ENCODE measurements around the gene NHLH2. TPM values are rescaled to one million over a fixed set of nuclear protein-coding genes. Genes with fewer than 3 reads are reported as not detected.

Gene NHLH2
- total RNA-seq, 5 donors from 2014 or later (not counting 1 experiment from before 2014, with no cell fraction given): not detected

DNA sequence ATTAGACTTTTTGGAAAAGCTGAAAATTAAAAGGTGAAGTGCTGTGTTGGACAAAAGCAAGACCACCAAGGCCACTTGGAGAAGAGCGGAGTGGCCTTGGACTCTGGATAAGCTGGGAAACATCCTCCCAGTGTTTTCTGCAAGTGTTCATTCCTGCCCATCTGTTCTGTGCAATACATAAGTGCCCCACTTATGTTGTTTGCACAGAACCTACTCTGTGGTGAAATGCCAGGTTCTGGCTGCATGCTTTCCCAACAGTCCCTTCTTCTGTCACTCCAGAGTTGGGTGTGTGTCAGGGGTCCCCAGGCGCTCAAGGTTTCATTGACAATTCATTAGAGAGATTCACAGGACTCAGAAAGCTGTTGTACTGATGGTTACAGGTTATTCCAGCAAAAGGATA, 30.3 kb downstream of the NHLH2 start:
- DNase-seq (no peak), ATAC-seq (replicated peaks in 1 of 4) (no peak)
- H3K27me3 ChIP-seq (replicated peaks in 1 of 2; ENCODE audit: control insufficient read depth in 2 of 2, extremely low read depth in 1 of 2, insufficient read depth in 2 of 2, low read length in 1 of 2): no peaks in the 10 kb centered on the region
- no peak overlapping the region for H3K27ac ChIP-seq (ENCODE audit: low read length)
- no peaks in the 10 kb centered on the region for H3K36me3 ChIP-seq (ENCODE audit: control insufficient read depth in 2 of 2, extremely low read depth in 1 of 2, insufficient read depth in 1 of 2, low read length in 1 of 2)
- H3K4me1 Mint-ChIP-seq: no peaks in the 10 kb centered on the region
- 89% methylated on average over 1 of the region's 2 CpGs for WGBS (ENCODE audit: insufficient coverage)
- POLR2A ChIA-PET: no interaction called here
- no peaks in the 10 kb centered on the region for H3K4me1 ChIP-seq (ENCODE audit: control insufficient read depth in 1 of 2, extremely low read depth in 1 of 2, insufficient read depth in 2 of 2, low read length in 2 of 2)
- no peak overlapping the region for H3K27ac Mint-ChIP-seq
- no peaks in the 10 kb centered on the region for H3K36me3 Mint-ChIP-seq
- CTCF ChIA-PET: no interaction called here
- no peaks in the 10 kb centered on the region for H3K9me3 ChIP-seq
- H3K27me3 Mint-ChIP-seq: peaks cover 18 to 25% of the 10 kb centered on the region in 2 donors
- H3K4me3 Mint-ChIP-seq: no peak overlapping the region
- H3K4me3 ChIP-seq (ENCODE audit: control insufficient read depth in 1 of 2, extremely low read depth in 1 of 2, low read length in 1 of 2): no peak overlapping the region
- no peaks in the 10 kb centered on the region for H3K9me3 Mint-ChIP-seq

DNA sequence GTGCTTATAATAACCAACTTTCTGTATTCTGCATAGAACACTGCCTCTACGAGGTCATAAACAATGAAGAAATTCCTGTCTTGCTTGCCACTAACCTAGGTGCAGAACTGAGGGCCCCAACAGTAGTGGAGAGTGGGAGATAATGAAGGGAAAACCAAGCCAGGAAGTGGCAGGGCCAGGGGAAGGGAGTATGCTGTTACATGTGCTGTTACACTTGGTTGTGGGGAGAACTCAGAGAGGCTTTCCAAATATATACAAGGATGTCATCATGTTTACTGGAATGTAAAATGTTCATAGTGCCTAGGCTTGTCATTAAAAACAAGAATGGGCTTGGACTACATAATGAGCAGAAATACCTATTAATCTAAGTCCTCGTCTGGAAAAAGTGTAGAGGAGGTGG, 31.1 kb downstream of the NHLH2 start:
- WGBS (ENCODE audit: insufficient coverage): no CpG with 5 or more reads among the region's 2 CpGs
- POLR2A ChIA-PET: no interaction called here
- H3K36me3 ChIP-seq (ENCODE audit: control insufficient read depth in 2 of 2, extremely low read depth in 1 of 2, insufficient read depth in 1 of 2, low read length in 1 of 2): no peaks in the 10 kb centered on the region
- DNase-seq: no peak
- H3K4me3 ChIP-seq (ENCODE audit: control insufficient read depth in 1 of 2, extremely low read depth in 1 of 2, low read length in 1 of 2): no peak overlapping the region
- H3K4me3 Mint-ChIP-seq: no peak overlapping the region
- peaks cover 18 to 24% of the 10 kb centered on the region in 2 donors for H3K27me3 Mint-ChIP-seq
- H3K9me3 Mint-ChIP-seq: no peaks in the 10 kb centered on the region
- no peaks in the 10 kb centered on the region for H3K4me1 Mint-ChIP-seq
- H3K36me3 Mint-ChIP-seq: no peaks in the 10 kb centered on the region
- no peaks in the 10 kb centered on the region for H3K9me3 ChIP-seq
- no peaks in the 10 kb centered on the region for H3K27me3 ChIP-seq (replicated peaks in 1 of 2; ENCODE audit: control insufficient read depth in 2 of 2, extremely low read depth in 1 of 2, insufficient read depth in 2 of 2, low read length in 1 of 2)
- no peaks in the 10 kb centered on the region for H3K4me1 ChIP-seq (ENCODE audit: control insufficient read depth in 1 of 2, extremely low read depth in 1 of 2, insufficient read depth in 2 of 2, low read length in 2 of 2)
- ATAC-seq (replicated peaks in 1 of 4): no peak
- CTCF ChIA-PET: no interaction called here
- H3K27ac Mint-ChIP-seq: no peak overlapping the region
- H3K27ac ChIP-seq (ENCODE audit: low read length): no peak overlapping the region

- Histone ChIP-seq H3K4me3 (ENCODE audit: control insufficient read depth in 1 of 2, extremely low read depth in 1 of 2, low read length in 1 of 2) (no peak overlapping the region), H3K36me3 (ENCODE audit: control insufficient read depth in 2 of 2, extremely low read depth in 1 of 2, insufficient read depth in 1 of 2, low read length in 1 of 2) (no peaks in the 10 kb centered on the region), H3K27ac (ENCODE audit: low read length) (no peak overlapping the region), H3K4me1 (ENCODE audit: control insufficient read depth in 1 of 2, extremely low read depth in 1 of 2, insufficient read depth in 2 of 2, low read length in 2 of 2) (no peaks in the 10 kb centered on the region), H3K9me3 (no peaks in the 10 kb centered on the region), H3K27me3 (replicated peaks in 1 of 2; ENCODE audit: control insufficient read depth in 2 of 2, extremely low read depth in 1 of 2, insufficient read depth in 2 of 2, low read length in 1 of 2) (no peaks in the 10 kb centered on the region)
- ChIA-PET POLR2A (no interaction called here), CTCF (interaction anchor here (0.5 to 1.0 kb wide), 4 partner anchors 102 to 270 kb away, joined by 3 to 5 read pairs (median 3); no protein-coding TSS in a partner anchor)
- Mint-ChIP-seq H3K4me3 (no peak overlapping the region), H3K27ac (no peak overlapping the region), H3K36me3 (no peaks in the 10 kb centered on the region), H3K9me3 (no peaks in the 10 kb centered on the region), H3K27me3 (peaks cover 19 to 20% of the 10 kb centered on the region in 2 donors), H3K4me1 (no peaks in the 10 kb centered on the region)
- DNase-seq (no peak), ATAC-seq (replicated peaks in 1 of 4) (no peak)
Measured at GRCh38 chr1:115809076-115809475, 31.9 kb downstream of the NHLH2 start.

DNA sequence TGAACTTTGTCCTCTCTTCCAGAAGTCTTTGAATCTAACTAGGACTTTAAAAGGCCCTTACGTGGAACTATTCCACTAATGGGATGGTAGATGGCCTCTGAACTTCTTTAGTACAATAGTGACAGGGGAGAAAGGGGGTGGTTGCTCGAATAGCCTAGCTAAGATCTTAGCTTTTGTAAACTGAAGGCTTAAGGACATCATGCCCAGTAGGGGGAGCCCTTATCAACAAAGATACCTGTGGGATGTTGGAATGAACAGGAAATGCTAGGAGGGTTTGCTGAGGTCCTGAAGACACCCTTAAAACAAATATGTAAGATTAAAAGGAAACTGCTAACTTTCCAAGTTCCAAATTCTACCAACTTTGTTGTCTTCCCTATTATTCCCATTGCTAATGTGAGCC, 33.2 kb downstream of the NHLH2 start:
- Mint-ChIP-seq H3K27me3 (peaks cover 15% of the 10 kb centered on the region in 2 donors), H3K27ac (no peak overlapping the region), H3K36me3 (no peaks in the 10 kb centered on the region), H3K9me3 (no peaks in the 10 kb centered on the region), H3K4me3 (no peak overlapping the region), H3K4me1 (no peaks in the 10 kb centered on the region)
- WGBS (ENCODE audit: insufficient coverage): no CpG with 5 or more reads among the region's 2 CpGs
- Histone ChIP-seq H3K4me3 (ENCODE audit: control insufficient read depth in 1 of 2, extremely low read depth in 1 of 2, low read length in 1 of 2) (no peak overlapping the region), H3K36me3 (ENCODE audit: control insufficient read depth in 2 of 2, extremely low read depth in 1 of 2, insufficient read depth in 1 of 2, low read length in 1 of 2) (no peaks in the 10 kb centered on the region), H3K27me3 (replicated peaks in 1 of 2; ENCODE audit: control insufficient read depth in 2 of 2, extremely low read depth in 1 of 2, insufficient read depth in 2 of 2, low read length in 1 of 2) (no peaks in the 10 kb centered on the region), H3K27ac (ENCODE audit: low read length) (no peak overlapping the region), H3K9me3 (no peaks in the 10 kb centered on the region), H3K4me1 (ENCODE audit: control insufficient read depth in 1 of 2, extremely low read depth in 1 of 2, insufficient read depth in 2 of 2, low read length in 2 of 2) (no peaks in the 10 kb centered on the region)
- ChIA-PET CTCF (interaction anchor here (0.5 to 2.3 kb wide), 5 partner anchors 173 to 691 kb away, joined by 3 to 12 read pairs (median 4); no protein-coding TSS in a partner anchor), POLR2A (no interaction called here)
- peak in 1 of 4 experiments; percentile 48 for ATAC-seq (replicated peaks in 1 of 4)
- peak in 14 of 35 experiments; percentile 3 to 68 (median 19) for DNase-seq

DNA sequence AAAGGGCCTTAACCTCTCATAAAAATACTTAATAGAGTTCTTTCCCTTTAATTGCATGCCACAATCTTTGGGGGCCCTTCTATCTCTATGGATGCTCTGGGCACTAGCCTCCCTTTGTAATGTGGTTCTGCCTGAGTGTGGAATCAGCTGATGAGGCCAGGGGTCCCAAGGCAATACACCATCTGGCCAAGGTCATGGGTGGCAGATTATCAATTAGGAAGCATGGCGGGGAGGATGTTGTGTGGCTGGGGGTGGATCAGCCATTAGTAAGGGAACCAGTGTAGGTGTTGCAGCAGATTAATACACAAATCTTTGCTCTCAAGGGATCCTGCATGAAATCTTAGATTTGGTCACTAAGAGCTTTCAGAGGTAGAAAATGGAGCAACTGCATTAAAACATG, 35.3 kb downstream of the NHLH2 start:
- POLR2A ChIA-PET: no interaction called here
- CTCF ChIA-PET: no interaction called here
- WGBS (ENCODE audit: insufficient coverage): no CpG with 5 or more reads among the region's 1 CpG
- no peaks in the 10 kb centered on the region for H3K4me1 ChIP-seq (ENCODE audit: control insufficient read depth in 1 of 2, extremely low read depth in 1 of 2, insufficient read depth in 2 of 2, low read length in 2 of 2)
- H3K27ac ChIP-seq (ENCODE audit: low read length): no peak overlapping the region
- H3K27me3 Mint-ChIP-seq: peaks cover 15% of the 10 kb centered on the region in 2 donors
- no peak overlapping the region for H3K27ac Mint-ChIP-seq
- no peaks in the 10 kb centered on the region for H3K4me1 Mint-ChIP-seq
- H3K36me3 Mint-ChIP-seq: no peaks in the 10 kb centered on the region
- no peaks in the 10 kb centered on the region for H3K9me3 Mint-ChIP-seq
- DNase-seq: no peak
- no peak overlapping the region for H3K4me3 Mint-ChIP-seq
- no peaks in the 10 kb centered on the region for H3K9me3 ChIP-seq
- H3K36me3 ChIP-seq (ENCODE audit: control insufficient read depth in 2 of 2, extremely low read depth in 1 of 2, insufficient read depth in 1 of 2, low read length in 1 of 2): no peaks in the 10 kb centered on the region
- no peak overlapping the region for H3K4me3 ChIP-seq (ENCODE audit: control insufficient read depth in 1 of 2, extremely low read depth in 1 of 2, low read length in 1 of 2)
- H3K27me3 ChIP-seq (replicated peaks in 1 of 2; ENCODE audit: control insufficient read depth in 2 of 2, extremely low read depth in 1 of 2, insufficient read depth in 2 of 2, low read length in 1 of 2): no peaks in the 10 kb centered on the region
- ATAC-seq (replicated peaks in 1 of 4): no peak

- Mint-ChIP-seq H3K27me3 (peaks cover 10 to 18% of the 10 kb centered on the region in 2 donors), H3K27ac (no peak overlapping the region), H3K4me1 (no peaks in the 10 kb centered on the region), H3K4me3 (no peak overlapping the region), H3K36me3 (no peaks in the 10 kb centered on the region), H3K9me3 (no peaks in the 10 kb centered on the region)
- no peaks in the 10 kb centered on the region for H3K36me3 ChIP-seq (ENCODE audit: control insufficient read depth in 2 of 2, extremely low read depth in 1 of 2, insufficient read depth in 1 of 2, low read length in 1 of 2)
- no peak for ATAC-seq (replicated peaks in 1 of 4)
- no peaks in the 10 kb centered on the region for H3K27me3 ChIP-seq (replicated peaks in 1 of 2; ENCODE audit: control insufficient read depth in 2 of 2, extremely low read depth in 1 of 2, insufficient read depth in 2 of 2, low read length in 1 of 2)
- no peak overlapping the region for H3K27ac ChIP-seq (ENCODE audit: low read length)
- no peaks in the 10 kb centered on the region for H3K9me3 ChIP-seq
- H3K4me1 ChIP-seq (ENCODE audit: control insufficient read depth in 1 of 2, extremely low read depth in 1 of 2, insufficient read depth in 2 of 2, low read length in 2 of 2): no peaks in the 10 kb centered on the region
- CTCF ChIA-PET: no interaction called here
- DNase-seq: no peak
- POLR2A ChIA-PET: no interaction called here
- no peak overlapping the region for H3K4me3 ChIP-seq (ENCODE audit: control insufficient read depth in 1 of 2, extremely low read depth in 1 of 2, low read length in 1 of 2)
- 100% methylated on average over 1 of the region's 2 CpGs for WGBS (ENCODE audit: insufficient coverage)
Measured at GRCh38 chr1:115802416-115802815, 38.5 kb downstream of the NHLH2 start.

DNA sequence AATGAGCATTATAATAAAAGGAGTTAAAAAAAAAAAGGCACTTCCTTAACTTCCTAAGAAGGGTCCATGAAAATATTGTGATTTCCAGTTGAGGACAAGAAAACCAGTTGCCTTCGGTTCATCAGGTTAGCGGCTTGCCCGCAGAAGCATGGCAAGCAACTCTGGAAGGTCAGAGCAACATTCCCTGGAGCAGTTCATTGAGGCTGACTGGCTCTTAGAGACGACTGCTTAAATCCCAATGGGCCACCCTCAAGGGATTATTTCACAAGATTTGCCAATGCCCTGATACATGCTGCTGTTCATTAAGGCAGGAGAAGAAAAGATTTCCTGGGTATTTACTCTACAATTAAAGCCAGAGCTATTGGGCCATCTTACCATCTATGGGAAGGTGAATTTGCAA, 43.4 kb downstream of the NHLH2 start:
- no peaks in the 10 kb centered on the region for H3K9me3 ChIP-seq
- DNase-seq (no peak), ATAC-seq (replicated peaks in 1 of 4) (no peak)
- CTCF ChIA-PET: interaction anchor here in 1 of 2 donors (0.6 kb wide), 1 partner anchor 25 kb away, joined by 7 read pairs; no protein-coding TSS in a partner anchor
- no peaks in the 10 kb centered on the region for H3K36me3 ChIP-seq (ENCODE audit: control insufficient read depth in 2 of 2, extremely low read depth in 1 of 2, insufficient read depth in 1 of 2, low read length in 1 of 2)
- H3K4me1 ChIP-seq (ENCODE audit: control insufficient read depth in 1 of 2, extremely low read depth in 1 of 2, insufficient read depth in 2 of 2, low read length in 2 of 2): no peaks in the 10 kb centered on the region
- Mint-ChIP-seq H3K27me3 (peaks cover 25 to 36% of the 10 kb centered on the region in 2 donors), H3K4me3 (no peak overlapping the region), H3K27ac (no peak overlapping the region), H3K36me3 (no peaks in the 10 kb centered on the region), H3K9me3 (no peaks in the 10 kb centered on the region), H3K4me1 (no peaks in the 10 kb centered on the region)
- H3K27ac ChIP-seq (ENCODE audit: low read length): no peak overlapping the region
- no peak overlapping the region for H3K4me3 ChIP-seq (ENCODE audit: control insufficient read depth in 1 of 2, extremely low read depth in 1 of 2, low read length in 1 of 2)
- no peaks in the 10 kb centered on the region for H3K27me3 ChIP-seq (replicated peaks in 1 of 2; ENCODE audit: control insufficient read depth in 2 of 2, extremely low read depth in 1 of 2, insufficient read depth in 2 of 2, low read length in 1 of 2)
- POLR2A ChIA-PET: no interaction called here
- 94% methylated on average over 4 of the region's 4 CpGs for WGBS (ENCODE audit: insufficient coverage)
